Suprapubic skin (tissue), 4 donors: ENCODE measurements around the gene TBC1D1. TPM values are rescaled to one million over a fixed set of nuclear protein-coding genes. Genes with fewer than 3 reads are reported as not detected.

Experiments used
- DNase-seq, 2 donors: peaks; one replicate each; pipeline ENCODE4 v3.0.0-alpha.2; 2019; ENCODE audit warnings: low spot score in 2 of 2
- H3K27ac ChIP-seq: fragments of 200-600 bp; sonication (generic); one replicate; pipeline ENCODE4 v1.5.1; 2019
- H3K27me3 ChIP-seq: fragments of 200-600 bp; sonication (generic); one replicate; pipeline ENCODE4 v1.5.1; 2019
- H3K36me3 ChIP-seq: fragments of 200-600 bp; sonication (generic); one replicate; pipeline ENCODE4 v1.5.1; 2019
- H3K4me1 ChIP-seq: fragments of 200-600 bp; sonication (generic); one replicate; pipeline ENCODE4 v1.5.1; 2019
- H3K4me3 ChIP-seq: fragments of 200-600 bp; sonication (generic); one replicate; pipeline ENCODE4 v1.5.1; 2019; ENCODE audit warnings: mild to moderate bottlenecking
- H3K9me3 ChIP-seq: fragments of 200-600 bp; sonication (generic); one replicate; pipeline ENCODE4 v1.5.1; 2019
- EP300 ChIP-seq: sonication (generic); formaldehyde crosslinking; IDR thresholded peaks from one replicate; pipeline ENCODE4 v1.6.1; 2017; ENCODE audit warnings: antibody characterized with exemption
- POLR2A ChIP-seq, 2 donors: fragments of 450-650 bp; IDR thresholded peaks; one replicate each; pipeline ENCODE4 v1.6.1; 2017; ENCODE audit warnings: antibody characterized with exemption in 2 of 2, mild to moderate bottlenecking in 2 of 2, moderate library complexity in 2 of 2
- POLR2AphosphoS5 ChIP-seq, 3 donors: sonication (generic); formaldehyde crosslinking; IDR thresholded peaks; one replicate each; pipeline ENCODE4 v1.6.1; 2017; ENCODE audit warnings: antibody characterized with exemption in 3 of 3
- WGBS: methylation state at CpG from one replicate; pipeline ENCODE4 v1.1.5; 2018; 5-methylcytosine and 5-hydroxymethylcytosine counted together
- total RNA-seq, 4 donors: library from RNA; depleted of rRNA; stranded (reverse); fragments of >200 nt; gene quantifications; one replicate each; pipeline ENCODE4 v1.1.0, GENCODE V29; 2016
- TF ChIP-seq, protein P1 (sequence below), 2 donors: fragments of 200-600 bp in 1 of 2; fragments of 450-650 bp in 1 of 2; sonication (generic) in 1 of 2; IDR thresholded peaks; one replicate each; pipeline ENCODE4 v1.5.1; 2016 to 2019; ENCODE audit warnings: antibody characterized with exemption in 2 of 2, mild to moderate bottlenecking in 1 of 2, moderate library complexity in 1 of 2

Gene TBC1D1
- total RNA-seq, 4 donors from 2014 or later, result 16.3 to 32.0 (median 22.2) TPM

DNA sequence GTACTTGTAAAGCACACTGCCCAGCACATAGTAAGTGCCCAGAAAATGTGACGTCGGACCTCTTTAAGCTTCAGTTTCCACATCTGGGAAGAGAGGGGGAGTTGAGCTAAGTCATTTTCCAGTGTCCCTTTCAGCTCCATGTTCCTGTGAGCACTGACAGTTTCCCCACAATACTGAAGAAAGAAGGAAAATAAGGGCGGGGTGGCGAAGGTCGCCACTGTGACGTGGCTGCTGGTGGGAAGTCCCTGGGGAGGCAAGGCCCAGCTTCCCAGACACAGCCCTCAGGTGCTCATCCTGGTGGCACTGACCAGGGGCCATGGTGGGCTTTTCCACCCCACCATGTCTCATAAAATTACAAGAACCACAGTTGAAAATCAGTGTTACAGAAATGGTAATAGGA lies 191.1 kb downstream of the TBC1D1 start:
- Histone ChIP-seq H3K36me3 (no peaks in the 10 kb centered on the region), H3K27me3 (no peaks in the 10 kb centered on the region), H3K9me3 (no peaks in the 10 kb centered on the region), H3K4me3 (no peak overlapping the region), H3K4me1 (peaks cover 28% of the 10 kb centered on the region), H3K27ac (no peak overlapping the region)
- TF ChIP-seq POLR2AphosphoS5 (IDR thresholded peaks at IDR 0.05), result no peak
- no peak for TF ChIP-seq EP300
- TF ChIP-seq, protein P1, sequence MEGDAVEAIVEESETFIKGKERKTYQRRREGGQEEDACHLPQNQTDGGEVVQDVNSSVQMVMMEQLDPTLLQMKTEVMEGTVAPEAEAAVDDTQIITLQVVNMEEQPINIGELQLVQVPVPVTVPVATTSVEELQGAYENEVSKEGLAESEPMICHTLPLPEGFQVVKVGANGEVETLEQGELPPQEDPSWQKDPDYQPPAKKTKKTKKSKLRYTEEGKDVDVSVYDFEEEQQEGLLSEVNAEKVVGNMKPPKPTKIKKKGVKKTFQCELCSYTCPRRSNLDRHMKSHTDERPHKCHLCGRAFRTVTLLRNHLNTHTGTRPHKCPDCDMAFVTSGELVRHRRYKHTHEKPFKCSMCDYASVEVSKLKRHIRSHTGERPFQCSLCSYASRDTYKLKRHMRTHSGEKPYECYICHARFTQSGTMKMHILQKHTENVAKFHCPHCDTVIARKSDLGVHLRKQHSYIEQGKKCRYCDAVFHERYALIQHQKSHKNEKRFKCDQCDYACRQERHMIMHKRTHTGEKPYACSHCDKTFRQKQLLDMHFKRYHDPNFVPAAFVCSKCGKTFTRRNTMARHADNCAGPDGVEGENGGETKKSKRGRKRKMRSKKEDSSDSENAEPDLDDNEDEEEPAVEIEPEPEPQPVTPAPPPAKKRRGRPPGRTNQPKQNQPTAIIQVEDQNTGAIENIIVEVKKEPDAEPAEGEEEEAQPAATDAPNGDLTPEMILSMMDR (IDR thresholded peaks at IDR 0.05), result no peak
- no peak for TF ChIP-seq POLR2A (IDR thresholded peaks at IDR 0.05)
- DNase-seq, result no peak
- WGBS, result 87% methylated on average over 6 of the region's 6 CpGs

DNA sequence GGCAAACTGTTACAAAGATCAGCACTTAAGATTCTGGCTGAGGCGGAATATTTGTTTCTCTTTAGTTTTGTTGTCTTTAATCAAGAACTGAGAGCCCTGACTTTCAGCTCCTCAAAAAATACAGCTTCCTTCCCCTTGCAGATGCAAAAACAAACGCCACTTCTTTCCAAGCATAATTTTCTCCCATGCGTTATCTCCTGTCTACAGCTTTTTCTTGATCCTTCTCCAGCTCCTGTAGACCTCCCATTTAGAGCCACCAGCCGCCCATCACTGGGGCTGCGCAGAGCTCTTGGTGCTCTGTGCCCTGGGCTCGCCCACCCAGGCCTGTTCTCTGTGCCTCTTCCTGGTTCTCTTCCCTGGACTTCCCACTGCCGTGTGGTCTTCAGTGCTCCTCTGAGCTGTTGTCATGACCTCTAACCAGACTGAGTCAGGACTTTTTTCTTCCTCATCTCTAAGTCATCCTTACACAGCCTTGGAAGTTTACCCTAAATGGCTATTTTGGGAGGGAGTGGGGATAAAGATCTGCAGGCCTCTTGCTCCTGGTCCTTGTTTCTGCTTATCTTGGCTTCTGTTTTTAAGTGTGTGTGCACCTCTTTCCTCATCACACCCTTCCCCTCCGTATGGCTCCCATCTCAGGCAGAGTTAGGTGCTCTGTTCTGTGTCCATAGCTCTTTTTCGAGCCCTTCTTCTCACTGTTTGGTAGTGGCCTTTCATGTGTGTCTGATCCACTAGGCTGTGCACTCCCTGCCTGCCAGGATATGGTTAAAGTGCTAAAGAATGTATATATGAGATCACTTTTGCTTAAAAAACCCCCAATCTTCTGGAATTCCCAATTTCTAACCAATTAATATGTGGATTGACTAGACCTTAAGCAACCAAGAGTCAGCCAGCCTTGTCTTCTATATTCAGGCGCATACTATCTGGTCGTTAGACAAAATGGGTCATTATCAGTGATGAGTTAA lies 191.8 kb downstream of the TBC1D1 start:
- H3K27ac ChIP-seq, result no peak overlapping the region
- H3K9me3 ChIP-seq, result no peaks in the 10 kb centered on the region

DNA sequence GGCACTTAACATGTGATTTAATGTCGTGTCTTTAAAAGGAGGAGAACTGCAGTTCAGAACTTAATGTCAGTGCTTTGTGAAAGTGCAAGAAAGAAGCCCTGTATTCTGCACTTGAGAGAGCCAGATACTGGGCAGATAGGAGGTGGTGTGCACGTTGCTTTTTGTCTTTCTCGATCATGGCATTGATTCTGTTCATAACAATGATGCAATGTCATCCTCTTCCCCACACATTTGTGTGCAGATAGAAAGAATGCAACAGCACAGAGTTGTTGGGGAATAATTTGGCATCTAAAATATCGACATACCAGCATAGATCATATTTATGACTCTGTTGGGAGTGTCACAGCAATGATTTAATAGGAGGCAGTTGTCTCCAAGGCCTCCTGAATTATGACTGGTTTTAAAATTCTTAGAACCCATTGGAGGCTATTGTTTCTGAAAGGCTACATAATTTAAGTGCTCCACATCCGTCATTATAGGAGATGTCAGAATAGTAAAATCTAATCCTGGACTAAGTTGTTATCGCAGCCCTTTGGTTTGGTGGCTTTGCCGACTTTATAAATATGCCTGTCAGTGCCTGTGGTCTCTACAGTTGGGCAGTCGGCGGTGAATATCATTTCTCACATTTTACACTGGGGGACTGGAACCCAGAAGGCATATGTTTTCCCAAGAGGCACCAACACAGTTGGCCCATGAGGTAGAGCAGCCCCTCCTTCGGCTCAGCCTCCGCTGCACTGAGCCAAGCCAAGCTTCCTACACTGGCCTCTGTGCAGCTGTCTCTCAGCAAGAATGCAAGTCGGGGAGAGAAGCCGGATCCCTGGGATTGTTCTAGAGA lies 194.2 kb downstream of the TBC1D1 start:
- no peaks in the 10 kb centered on the region for H3K27me3 ChIP-seq

More for the DNA sequence above, 191.8 kb downstream of the TBC1D1 start:
- WGBS, result 87% methylated on average over 11 of the region's 11 CpGs
- no peak overlapping the region for H3K4me3 ChIP-seq
- no peaks in the 10 kb centered on the region for H3K36me3 ChIP-seq
- no peak for TF ChIP-seq POLR2AphosphoS5 (IDR thresholded peaks at IDR 0.05)
- TF ChIP-seq POLR2A (IDR thresholded peaks at IDR 0.05), result no peak
- no peak for TF ChIP-seq EP300
- TF ChIP-seq, protein P1 (IDR thresholded peaks at IDR 0.05), result no peak
- no peak for DNase-seq
- no peaks in the 10 kb centered on the region for H3K27me3 ChIP-seq
- peaks cover 28% of the 10 kb centered on the region for H3K4me1 ChIP-seq

DNA sequence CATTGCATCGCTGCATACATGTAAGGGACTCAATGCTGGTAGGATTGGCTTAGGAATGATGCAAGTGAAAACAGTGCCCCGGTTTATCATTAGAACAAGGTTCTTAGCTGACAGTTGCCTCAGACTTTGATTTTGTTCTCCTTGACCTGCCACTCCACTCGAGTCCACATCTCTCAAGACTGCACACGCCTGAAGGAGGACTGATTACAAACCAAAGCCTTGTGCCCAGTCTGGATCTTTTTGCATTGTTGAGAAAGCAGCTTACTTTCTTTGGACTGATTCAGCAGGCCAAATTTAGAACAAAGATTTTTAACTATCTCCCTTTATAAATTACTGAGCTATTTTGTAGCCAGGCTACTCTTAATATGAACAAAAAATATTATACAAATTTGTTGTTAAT lies 194.9 kb downstream of the TBC1D1 start:
- Histone ChIP-seq H3K27ac (no peak overlapping the region), H3K36me3 (no peaks in the 10 kb centered on the region), H3K27me3 (no peaks in the 10 kb centered on the region), H3K4me3 (no peak overlapping the region), H3K4me1 (peaks cover 18% of the 10 kb centered on the region), H3K9me3 (no peaks in the 10 kb centered on the region)
- WGBS, result 69% methylated on average over 4 of the region's 4 CpGs
- DNase-seq, result no peak
- no peak for TF ChIP-seq POLR2AphosphoS5 (IDR thresholded peaks at IDR 0.05)
- TF ChIP-seq POLR2A (IDR thresholded peaks at IDR 0.05), result no peak
- TF ChIP-seq, protein P1 (IDR thresholded peaks at IDR 0.05), result no peak
- TF ChIP-seq EP300, result no peak

More for the DNA sequence above, 194.2 kb downstream of the TBC1D1 start:
- TF ChIP-seq, protein P1 (IDR thresholded peaks at IDR 0.05), result no peak
- no peak for TF ChIP-seq POLR2A (IDR thresholded peaks at IDR 0.05)
- no peak for TF ChIP-seq EP300
- TF ChIP-seq POLR2AphosphoS5 (IDR thresholded peaks at IDR 0.05), result no peak
- Histone ChIP-seq H3K4me3 (no peak overlapping the region), H3K36me3 (no peaks in the 10 kb centered on the region), H3K4me1 (peaks cover 18% of the 10 kb centered on the region), H3K27ac (no peak overlapping the region), H3K9me3 (no peaks in the 10 kb centered on the region)
- WGBS, result 49% methylated on average over 13 of the region's 13 CpGs
- no peak for DNase-seq
